GM19351 (cell line): ENCODE results near the gene SCFD2.
"Not testable (repeated sequence)": the region's sequence is repeated elsewhere in the genome, so short reads cannot be mapped to it uniquely, and the experiment has no call there.

ENCODE experiments used
- ATAC-seq: cut with Tn5 transposase; IDR thresholded peaks from one replicate; pipeline ENCODE4 v1.9.1; 2021; ENCODE audit warnings: mild to moderate bottlenecking, moderate library complexity; ENCODE audit not compliant: unreplicated experiment

SCFD2 gene

GRCh38 chr4:52995360-52996030 lies 370.4 kb downstream of the SCFD2 start:
- no peak for ATAC-seq

- no peak for ATAC-seq
These were observed 371.3 kb downstream of the SCFD2 start for GRCh38 chr4:52994567-52994966.

- ATAC-seq: no peak
These were observed 372.1 kb downstream of the SCFD2 start for GRCh38 chr4:52993771-52994170.

GRCh38 chr4:52992551-52992950 lies 373.3 kb downstream of the SCFD2 start:
- not testable (repeated sequence) for ATAC-seq

- ATAC-seq: no peak
These were observed 374.4 kb downstream of the SCFD2 start for GRCh38 chr4:52991472-52991871.

- no peak for ATAC-seq
These were observed 375.2 kb downstream of the SCFD2 start for GRCh38 chr4:52990706-52991105.

GRCh38 chr4:52989865-52990264 lies 376.0 kb downstream of the SCFD2 start:
- no peak for ATAC-seq

- ATAC-seq: no peak
These were observed 378.3 kb downstream of the SCFD2 start for GRCh38 chr4:52987392-52988056.

- ATAC-seq: no peak
These were observed 381.4 kb downstream of the SCFD2 start for GRCh38 chr4:52984462-52984881.

- peak; percentile 68 for ATAC-seq
These were observed 382.1 kb downstream of the SCFD2 start for GRCh38 chr4:52983563-52984303.

GRCh38 chr4:52982946-52983340 lies 382.9 kb downstream of the SCFD2 start:
- ATAC-seq: no peak

GRCh38 chr4:52982255-52982945 lies 383.5 kb downstream of the SCFD2 start:
- no peak for ATAC-seq

GRCh38 chr4:52979821-52980590 lies 385.9 kb downstream of the SCFD2 start:
- ATAC-seq: no peak

GRCh38 chr4:52979020-52979419 lies 386.8 kb downstream of the SCFD2 start:
- ATAC-seq: no peak

GRCh38 chr4:52977252-52977651 lies 388.6 kb downstream of the SCFD2 start:
- ATAC-seq: no peak

GRCh38 chr4:52976523-52977230 lies 389.2 kb downstream of the SCFD2 start:
- no peak for ATAC-seq

GRCh38 chr4:52968691-52969090 lies 397.2 kb downstream of the SCFD2 start:
- ATAC-seq: no peak

GRCh38 chr4:52968241-52968640 lies 397.6 kb downstream of the SCFD2 start:
- ATAC-seq: no peak

- ATAC-seq: no peak
These were observed 399.1 kb downstream of the SCFD2 start for GRCh38 chr4:52966781-52967180.

GRCh38 chr4:52966172-52966571 lies 399.7 kb downstream of the SCFD2 start:
- ATAC-seq: no peak
